Kidney (tissue), 14 donors: Measurements from ENCODE around the gene KLHL28. TPM values are rescaled to one million over a fixed set of nuclear protein-coding genes. Genes with fewer than 3 reads are reported as not detected.

ENCODE experiments used
- DNase-seq, 5 donors: peaks; one replicate each; pipeline ENCODE4 v3.0.0-alpha.2; 2013 to 2020
- FAIRE-seq: peaks from 2 replicates; lab custom pipeline; 2012; peaks lifted over from hg19 to GRCh38; lab: Jason Lieb, UNC
- H3K27ac ChIP-seq, 2 donors: one replicate each; pipeline ENCODE4 v1.7.0; 2013; ENCODE audit warnings: low read depth in 2 of 2, low read length in 2 of 2, inconsistent platforms in 1 of 2
- H3K27me3 ChIP-seq: one replicate; pipeline ENCODE4 v1.7.1; 2013; ENCODE audit warnings: low read length, inconsistent platforms; ENCODE audit not compliant: control insufficient read depth, insufficient read depth
- H3K36me3 ChIP-seq, 3 donors: one replicate each; pipeline versions ENCODE4 v1.7.0 to v1.7.1; 2013; ENCODE audit warnings: low read length in 3 of 3, control low read depth in 1 of 3, inconsistent platforms in 1 of 3; ENCODE audit not compliant: insufficient read depth in 3 of 3, control insufficient read depth in 2 of 3
- H3K4me1 ChIP-seq, 3 donors: one replicate each; pipeline versions ENCODE4 v1.7.0 to v1.7.1; 2013; ENCODE audit warnings: low read length in 3 of 3, inconsistent platforms in 1 of 3, low read depth in 1 of 3; ENCODE audit not compliant: control insufficient read depth in 2 of 3, insufficient read depth in 2 of 3
- H3K4me3 ChIP-seq, 3 donors: one replicate each; pipeline versions ENCODE4 v1.7.0 to v1.8.1; 2013; ENCODE audit warnings: low read length in 3 of 3, control low read depth in 1 of 3, inconsistent platforms in 1 of 3
- H3K9ac ChIP-seq, 3 donors: one replicate each; pipeline versions ENCODE4 v1.7.0 to v1.7.1; 2013; ENCODE audit warnings: low read length in 3 of 3, control low read depth in 1 of 3, inconsistent platforms in 1 of 3
- H3K9me3 ChIP-seq, 3 donors: one replicate each; pipeline versions ENCODE4 v1.7.0 to v1.7.1; 2013; ENCODE audit warnings: low read length in 3 of 3, control low read depth in 1 of 3, inconsistent platforms in 1 of 3; ENCODE audit not compliant: control insufficient read depth in 2 of 3, insufficient read depth in 1 of 3
- CTCF ChIP-seq: IDR thresholded peaks from 3 replicates; pipeline ENCODE4 v1.5.1; 2012; ENCODE audit warnings: mild to moderate bottlenecking, moderate library complexity, borderline replicate concordance; ENCODE audit not compliant: insufficient read depth; ENCODE audit errors: extremely low read depth
- intact Hi-C: fragments of 100-400 bp; cut with DNase I; formaldehyde crosslinking; loops from one replicate; pipeline ENCODE4 v1.11.1; 2022
- polyA plus RNA-seq: library from polyadenylated mRNA; stranded (reverse); fragments of 350-450 nt; fragmentation: Illumina TruSeq; extraction: RNeasy Lipid Tissue Mini Kit (QIAGEN cat#74804); gene quantifications from one replicate; pipeline ENCODE4 v1.2.3, GENCODE V29; 2014; ENCODE audit warnings: low read depth, low replicate concordance; ENCODE audit not compliant: insufficient read depth
- total RNA-seq: library from RNA; stranded (reverse); fragmentation: NEBNext Ultra II Directional; extraction: Animal tissue kit (Norgen Biotek cat#: 25700); gene quantifications from one replicate; pipeline ENCODE4 v1.2.1, GENCODE V29; 2021
- donor health status: control.
- donor health status: control.
- donor health status: control.
- donor health status: control.
- donor health status: control.
- donor health status: DM: yes; HTN: yes; CAD: no.
- donor health status: Normal renal cell carcinoma (clear cell type).

KLHL28 gene
- total and polyA plus RNA-seq, 2 donors from 2014 or later, result 1.6 to 16.3 TPM

- peaks cover 0 to 7% (median 4%) of the 10 kb centered on the region in 3 donors for H3K4me1 ChIP-seq
- no peak overlapping the region for H3K27ac ChIP-seq
- H3K27me3 ChIP-seq, result no peaks in the 10 kb centered on the region
- peaks cover 0 to 2% (median 0%) of the 10 kb centered on the region in 3 donors for H3K36me3 ChIP-seq
- DNase-seq, result no peak
- FAIRE-seq, result no peak
- intact Hi-C loops, result no loop called here
- H3K9ac ChIP-seq, result no peak overlapping the region
- no peak for TF ChIP-seq CTCF
- H3K4me3 ChIP-seq, result no peak overlapping the region
- peaks cover 0 to 2% (median 0%) of the 10 kb centered on the region in 3 donors for H3K9me3 ChIP-seq
These were observed 9.7 kb upstream of the KLHL28 start for GRCh38 chr14:44971459-44971858.

GRCh38 chr14:44970907-44971306 lies 9.2 kb upstream of the KLHL28 start:
- no peak for TF ChIP-seq CTCF
- H3K4me3 ChIP-seq, result no peak overlapping the region
- intact Hi-C loops, result no loop called here
- H3K36me3 ChIP-seq, result peaks cover 0 to 2% (median 0%) of the 10 kb centered on the region in 3 donors
- no peaks in the 10 kb centered on the region for H3K27me3 ChIP-seq
- FAIRE-seq (no peak), DNase-seq (no peak)
- peaks cover 0 to 7% (median 4%) of the 10 kb centered on the region in 3 donors for H3K4me1 ChIP-seq
- H3K9me3 ChIP-seq, result peaks cover 0 to 2% (median 0%) of the 10 kb centered on the region in 3 donors
- no peak overlapping the region for H3K27ac ChIP-seq
- no peak overlapping the region for H3K9ac ChIP-seq

GRCh38 chr14:44968714-44969113 lies 7.0 kb upstream of the KLHL28 start:
- no peak overlapping the region for H3K27ac ChIP-seq
- TF ChIP-seq CTCF, result no peak
- peaks cover 0 to 2% (median 0%) of the 10 kb centered on the region in 3 donors for H3K9me3 ChIP-seq
- H3K9ac ChIP-seq, result no peak overlapping the region
- no peaks in the 10 kb centered on the region for H3K27me3 ChIP-seq
- peaks cover 0 to 2% (median 0%) of the 10 kb centered on the region in 3 donors for H3K36me3 ChIP-seq
- no peak for DNase-seq
- peak overlapping the region in 2 of 3 donors; percentile 25 to 27 for H3K4me3 ChIP-seq
- intact Hi-C loops, result no loop called here
- no peak for FAIRE-seq
- H3K4me1 ChIP-seq, result peaks cover 0 to 13% (median 4%) of the 10 kb centered on the region in 3 donors
